OCI-LY7 (cell line): ENCODE data around the gene GTPBP2.
"Not testable (repeated sequence)": the region's sequence is repeated elsewhere in the genome, so short reads cannot be mapped to it uniquely, and the experiment has no call there.

Source experiments
- CTCF ChIP-seq: fragments of 200-600 bp; sonication (generic); conservative IDR thresholded peaks from 2 replicates; pipeline ENCODE4 v1.5.1; 2014; ENCODE audit warnings: mild to moderate bottlenecking, antibody characterized with exemption, low read length, moderate library complexity, mixed read lengths
- EZH2phosphoT487 ChIP-seq: fragments of 200-600 bp; sonication (generic); IDR thresholded peaks from 2 replicates; pipeline ENCODE4 v1.6.1; 2018; ENCODE audit warnings: low read depth, borderline replicate concordance, mild to moderate bottlenecking, mixed run types, antibody characterized with exemption, low read length, moderate library complexity, mixed read lengths

GRCh38 chr6:43633002-43633401, 3.9 kb upstream of the GTPBP2 start:
- TF ChIP-seq CTCF, EZH2phosphoT487: not testable (repeated sequence)
